Choroid plexus epithelial cell (primary cell): ENCODE results near the gene CYFIP2.

Experiments used
- DNase-seq: peaks from one replicate; pipeline ENCODE4 v3.0.0-alpha.2; 2010; ENCODE audit warnings: low read depth
- H3K4me3 ChIP-seq: 2 replicates; pipeline ENCODE4 v1.5.1; 2011; ENCODE audit warnings: low read depth, mild to moderate bottlenecking, control low read depth, low read length, moderate library complexity
- CTCF ChIP-seq: conservative IDR thresholded peaks from 2 replicates; pipeline ENCODE4 v1.5.1; 2011; ENCODE audit warnings: low read depth, mild to moderate bottlenecking, control low read depth, inconsistent platforms, low read length, moderate library complexity

Gene CYFIP2

GRCh38 chr5:157387041-157387563, 121.2 kb downstream of the CYFIP2 start:
- H3K4me3 ChIP-seq, result no peak overlapping the region
- no peak for TF ChIP-seq CTCF
- DNase-seq, result no peak

GRCh38 chr5:157387683-157388093, 121.8 kb downstream of the CYFIP2 start:
- peak; percentile 77 for DNase-seq
- H3K4me3 ChIP-seq, result no peak overlapping the region
- no peak for TF ChIP-seq CTCF

- TF ChIP-seq CTCF, result no peak
- H3K4me3 ChIP-seq, result no peak overlapping the region
- DNase-seq, result peak; percentile 23
Observed at GRCh38 chr5:157388111-157388710, 122.3 kb downstream of the CYFIP2 start.

GRCh38 chr5:157389103-157389502, 123.2 kb downstream of the CYFIP2 start:
- no peak for TF ChIP-seq CTCF
- no peak for DNase-seq

GRCh38 chr5:157390133-157390532, 124.2 kb downstream of the CYFIP2 start:
- no peak for TF ChIP-seq CTCF
- H3K4me3 ChIP-seq, result no peak overlapping the region
- no peak for DNase-seq

More at GRCh38 chr5:157389103-157389502, 123.2 kb downstream of the CYFIP2 start:
- no peak overlapping the region for H3K4me3 ChIP-seq

GRCh38 chr5:157390551-157391297, 124.8 kb downstream of the CYFIP2 start:
- peak; percentile 76 for DNase-seq
- TF ChIP-seq CTCF, result no peak
- H3K4me3 ChIP-seq, result no peak overlapping the region

- no peak for DNase-seq
- H3K4me3 ChIP-seq, result no peak overlapping the region
- TF ChIP-seq CTCF, result no peak
Observed at GRCh38 chr5:157398305-157398704, 132.4 kb downstream of the CYFIP2 start.
